ENCODE results near the gene FBXL15. TPM values are rescaled to one million over a fixed set of nuclear protein-coding genes. Genes with fewer than 3 reads are reported as not detected.

FBXL15 gene
- total and polyA plus RNA-seq, 2 of the 13 experiments (the other 11 are each of a cell fraction or from before 2014, with no cell fraction given), result 4.3 to 8.3 TPM

- TF ChIP-seq, protein P1, sequence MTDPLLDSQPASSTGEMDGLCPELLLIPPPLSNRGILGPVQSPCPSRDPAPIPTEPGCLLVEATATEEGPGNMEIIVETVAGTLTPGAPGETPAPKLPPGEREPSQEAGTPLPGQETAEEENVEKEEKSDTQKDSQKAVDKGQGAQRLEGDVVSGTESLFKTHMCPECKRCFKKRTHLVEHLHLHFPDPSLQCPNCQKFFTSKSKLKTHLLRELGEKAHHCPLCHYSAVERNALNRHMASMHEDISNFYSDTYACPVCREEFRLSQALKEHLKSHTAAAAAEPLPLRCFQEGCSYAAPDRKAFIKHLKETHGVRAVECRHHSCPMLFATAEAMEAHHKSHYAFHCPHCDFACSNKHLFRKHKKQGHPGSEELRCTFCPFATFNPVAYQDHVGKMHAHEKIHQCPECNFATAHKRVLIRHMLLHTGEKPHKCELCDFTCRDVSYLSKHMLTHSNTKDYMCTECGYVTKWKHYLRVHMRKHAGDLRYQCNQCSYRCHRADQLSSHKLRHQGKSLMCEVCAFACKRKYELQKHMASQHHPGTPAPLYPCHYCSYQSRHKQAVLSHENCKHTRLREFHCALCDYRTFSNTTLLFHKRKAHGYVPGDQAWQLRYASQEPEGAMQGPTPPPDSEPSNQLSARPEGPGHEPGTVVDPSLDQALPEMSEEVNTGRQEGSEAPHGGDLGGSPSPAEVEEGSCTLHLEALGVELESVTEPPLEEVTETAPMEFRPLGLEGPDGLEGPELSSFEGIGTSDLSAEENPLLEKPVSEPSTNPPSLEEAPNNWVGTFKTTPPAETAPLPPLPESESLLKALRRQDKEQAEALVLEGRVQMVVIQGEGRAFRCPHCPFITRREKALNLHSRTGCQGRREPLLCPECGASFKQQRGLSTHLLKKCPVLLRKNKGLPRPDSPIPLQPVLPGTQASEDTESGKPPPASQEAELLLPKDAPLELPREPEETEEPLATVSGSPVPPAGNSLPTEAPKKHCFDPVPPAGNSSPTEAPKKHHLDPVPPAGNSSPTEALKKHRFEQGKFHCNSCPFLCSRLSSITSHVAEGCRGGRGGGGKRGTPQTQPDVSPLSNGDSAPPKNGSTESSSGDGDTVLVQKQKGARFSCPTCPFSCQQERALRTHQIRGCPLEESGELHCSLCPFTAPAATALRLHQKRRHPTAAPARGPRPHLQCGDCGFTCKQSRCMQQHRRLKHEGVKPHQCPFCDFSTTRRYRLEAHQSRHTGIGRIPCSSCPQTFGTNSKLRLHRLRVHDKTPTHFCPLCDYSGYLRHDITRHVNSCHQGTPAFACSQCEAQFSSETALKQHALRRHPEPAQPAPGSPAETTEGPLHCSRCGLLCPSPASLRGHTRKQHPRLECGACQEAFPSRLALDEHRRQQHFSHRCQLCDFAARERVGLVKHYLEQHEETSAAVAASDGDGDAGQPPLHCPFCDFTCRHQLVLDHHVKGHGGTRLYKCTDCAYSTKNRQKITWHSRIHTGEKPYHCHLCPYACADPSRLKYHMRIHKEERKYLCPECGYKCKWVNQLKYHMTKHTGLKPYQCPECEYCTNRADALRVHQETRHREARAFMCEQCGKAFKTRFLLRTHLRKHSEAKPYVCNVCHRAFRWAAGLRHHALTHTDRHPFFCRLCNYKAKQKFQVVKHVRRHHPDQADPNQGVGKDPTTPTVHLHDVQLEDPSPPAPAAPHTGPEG (CRISPR knock-in tag; IDR thresholded peaks at IDR 0.05), result no peak
- TF ChIP-seq NFE2L1 (CRISPR knock-in tag; IDR thresholded peaks at IDR 0.05; ENCODE audit: borderline replicate concordance) (no peak), ZNF713 (CRISPR knock-in tag; IDR thresholded peaks at IDR 0.05) (0 out of 2 replicates have a peak, but pooled peaks have one; percentile 36), FOXO4 (CRISPR knock-in tag; conservative IDR thresholded peaks at IDR 0.05) (0 out of 2 replicates have a peak, but pooled peaks have one; percentile 61), SMAD1 (CRISPR knock-in tag; IDR thresholded peaks at IDR 0.05; ENCODE audit: borderline replicate concordance, low read depth) (peak; percentile 35; the same call in 1 of the 2 replicates), ZNF274 (CRISPR knock-in tag; IDR thresholded peaks at IDR 0.05) (peak; percentile 45; the same call in 1 of the 2 replicates), DBP (CRISPR knock-in tag; IDR thresholded peaks at IDR 0.05; ENCODE audit: not compliant biosample characterization) (no peak), DNMT3B (CRISPR knock-in tag; conservative IDR thresholded peaks at IDR 0.05) (no peak), KAT8 (CRISPR knock-in tag; IDR thresholded peaks at IDR 0.05) (peak; percentile 81; the same call in 1 of the 2 replicates), MLLT10 (CRISPR knock-in tag; IDR thresholded peaks at IDR 0.05) (no peak), ZNF788 (CRISPR knock-in tag; IDR thresholded peaks at IDR 0.05; ENCODE audit: borderline replicate concordance) (peak; percentile 96), MYNN (CRISPR knock-in tag; IDR thresholded peaks at IDR 0.05; ENCODE audit: low read depth) (peak; percentile 45; the same call in 1 of the 2 replicates), ZNF101 (CRISPR knock-in tag; IDR thresholded peaks at IDR 0.05; ENCODE audit: borderline replicate concordance, low read depth) (no peak), MXI1 (IDR thresholded peaks at IDR 0.05; ENCODE audit: borderline replicate concordance, low read depth, low read length) (peak; percentile 62; the same call in 1 of the 3 replicates)
- TF ChIP-seq, protein P2, sequence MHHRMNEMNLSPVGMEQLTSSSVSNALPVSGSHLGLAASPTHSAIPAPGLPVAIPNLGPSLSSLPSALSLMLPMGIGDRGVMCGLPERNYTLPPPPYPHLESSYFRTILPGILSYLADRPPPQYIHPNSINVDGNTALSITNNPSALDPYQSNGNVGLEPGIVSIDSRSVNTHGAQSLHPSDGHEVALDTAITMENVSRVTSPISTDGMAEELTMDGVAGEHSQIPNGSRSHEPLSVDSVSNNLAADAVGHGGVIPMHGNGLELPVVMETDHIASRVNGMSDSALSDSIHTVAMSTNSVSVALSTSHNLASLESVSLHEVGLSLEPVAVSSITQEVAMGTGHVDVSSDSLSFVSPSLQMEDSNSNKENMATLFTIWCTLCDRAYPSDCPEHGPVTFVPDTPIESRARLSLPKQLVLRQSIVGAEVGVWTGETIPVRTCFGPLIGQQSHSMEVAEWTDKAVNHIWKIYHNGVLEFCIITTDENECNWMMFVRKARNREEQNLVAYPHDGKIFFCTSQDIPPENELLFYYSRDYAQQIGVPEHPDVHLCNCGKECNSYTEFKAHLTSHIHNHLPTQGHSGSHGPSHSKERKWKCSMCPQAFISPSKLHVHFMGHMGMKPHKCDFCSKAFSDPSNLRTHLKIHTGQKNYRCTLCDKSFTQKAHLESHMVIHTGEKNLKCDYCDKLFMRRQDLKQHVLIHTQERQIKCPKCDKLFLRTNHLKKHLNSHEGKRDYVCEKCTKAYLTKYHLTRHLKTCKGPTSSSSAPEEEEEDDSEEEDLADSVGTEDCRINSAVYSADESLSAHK (CRISPR knock-in tag; IDR thresholded peaks at IDR 0.05; ENCODE audit: borderline replicate concordance), result no peak
- TF ChIP-seq, protein P3, sequence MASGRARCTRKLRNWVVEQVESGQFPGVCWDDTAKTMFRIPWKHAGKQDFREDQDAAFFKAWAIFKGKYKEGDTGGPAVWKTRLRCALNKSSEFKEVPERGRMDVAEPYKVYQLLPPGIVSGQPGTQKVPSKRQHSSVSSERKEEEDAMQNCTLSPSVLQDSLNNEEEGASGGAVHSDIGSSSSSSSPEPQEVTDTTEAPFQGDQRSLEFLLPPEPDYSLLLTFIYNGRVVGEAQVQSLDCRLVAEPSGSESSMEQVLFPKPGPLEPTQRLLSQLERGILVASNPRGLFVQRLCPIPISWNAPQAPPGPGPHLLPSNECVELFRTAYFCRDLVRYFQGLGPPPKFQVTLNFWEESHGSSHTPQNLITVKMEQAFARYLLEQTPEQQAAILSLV (CRISPR knock-in tag; IDR thresholded peaks at IDR 0.05; ENCODE audit: borderline replicate concordance), result peak; percentile 96
Measured at GRCh38 chr10:102399217-102400021, 21.2 kb upstream of the FBXL15 start (continued).

All from HepG2 (cell line).